ENCODE measurements around the gene VAV2.
A peak's percentile ranks its signal among the peaks of the same experiment; 100 is the strongest.
"Not testable (repeated sequence)": the region's sequence is repeated elsewhere in the genome, so short reads cannot be mapped to it uniquely, and the experiment has no call there.

VAV2 gene

GRCh38 chr9:133773889-133774655 lies 218.1 kb downstream of the VAV2 start:
- in situ Hi-C loops (cut with HindIII; ENCODE audit: low pct_unique_long_range_greater_than_20kb, low sequenced_read_pairs): no loop called here
- DNase-seq (ENCODE audit: low read depth in 1 of 2, low spot score in 1 of 2): no peak
- TF ChIP-seq JUND (IDR thresholded peaks at IDR 0.05; ENCODE audit: low read depth): no peak

- no peak for TF ChIP-seq JUND (IDR thresholded peaks at IDR 0.05; ENCODE audit: low read depth)
- DNase-seq (ENCODE audit: low read depth in 1 of 2, low spot score in 1 of 2): no peak
- in situ Hi-C loops (cut with HindIII; ENCODE audit: low pct_unique_long_range_greater_than_20kb, low sequenced_read_pairs): no loop called here
Measured at GRCh38 chr9:133772581-133772980, 219.5 kb downstream of the VAV2 start.

GRCh38 chr9:133771486-133772482 lies 220.3 kb downstream of the VAV2 start:
- no peak for TF ChIP-seq JUND (IDR thresholded peaks at IDR 0.05; ENCODE audit: low read depth)
- DNase-seq (ENCODE audit: low read depth in 1 of 2, low spot score in 1 of 2): no peak
- in situ Hi-C loops (cut with HindIII; ENCODE audit: low pct_unique_long_range_greater_than_20kb, low sequenced_read_pairs): no loop called here

GRCh38 chr9:133770076-133770777 lies 221.9 kb downstream of the VAV2 start:
- TF ChIP-seq JUND (IDR thresholded peaks at IDR 0.05; ENCODE audit: low read depth): no peak
- in situ Hi-C loops (cut with HindIII; ENCODE audit: low pct_unique_long_range_greater_than_20kb, low sequenced_read_pairs): no loop called here
- no peak for DNase-seq (ENCODE audit: low read depth in 1 of 2, low spot score in 1 of 2)

- DNase-seq (ENCODE audit: low read depth in 1 of 2, low spot score in 1 of 2): no peak
- in situ Hi-C loops (cut with HindIII; ENCODE audit: low pct_unique_long_range_greater_than_20kb, low sequenced_read_pairs): no loop called here
- no peak for TF ChIP-seq JUND (IDR thresholded peaks at IDR 0.05; ENCODE audit: low read depth)
Measured at GRCh38 chr9:133769511-133770075, 222.5 kb downstream of the VAV2 start.

GRCh38 chr9:133768859-133769510 lies 223.1 kb downstream of the VAV2 start:
- peak in 1 of 2 experiments; percentile 38 for DNase-seq (ENCODE audit: low read depth in 1 of 2, low spot score in 1 of 2)
- in situ Hi-C loops (cut with HindIII; ENCODE audit: low pct_unique_long_range_greater_than_20kb, low sequenced_read_pairs): no loop called here
- no peak for TF ChIP-seq JUND (IDR thresholded peaks at IDR 0.05; ENCODE audit: low read depth)

- in situ Hi-C loops (cut with HindIII; ENCODE audit: low pct_unique_long_range_greater_than_20kb, low sequenced_read_pairs): no loop called here
- no peak for DNase-seq (ENCODE audit: low read depth in 1 of 2, low spot score in 1 of 2)
- no peak for TF ChIP-seq JUND (IDR thresholded peaks at IDR 0.05; ENCODE audit: low read depth)
Measured at GRCh38 chr9:133768371-133768858, 223.7 kb downstream of the VAV2 start.

GRCh38 chr9:133767625-133768024 lies 224.5 kb downstream of the VAV2 start:
- no peak for DNase-seq (ENCODE audit: low read depth in 1 of 2, low spot score in 1 of 2)
- TF ChIP-seq JUND (IDR thresholded peaks at IDR 0.05; ENCODE audit: low read depth): no peak

GRCh38 chr9:133767008-133767407 lies 225.1 kb downstream of the VAV2 start:
- DNase-seq (ENCODE audit: low read depth in 1 of 2, low spot score in 1 of 2): no peak
- no peak for TF ChIP-seq JUND (IDR thresholded peaks at IDR 0.05; ENCODE audit: low read depth)
- in situ Hi-C loops (cut with HindIII; ENCODE audit: low pct_unique_long_range_greater_than_20kb, low sequenced_read_pairs): no loop called here

More at GRCh38 chr9:133767625-133768024, 224.5 kb downstream of the VAV2 start:
- in situ Hi-C loops (cut with HindIII; ENCODE audit: low pct_unique_long_range_greater_than_20kb, low sequenced_read_pairs): no loop called here

- in situ Hi-C loops (cut with HindIII; ENCODE audit: low pct_unique_long_range_greater_than_20kb, low sequenced_read_pairs); DNase-seq (ENCODE audit: low read depth in 1 of 2, low spot score in 1 of 2): not testable (repeated sequence)
Measured at GRCh38 chr9:133766234-133766633, 225.9 kb downstream of the VAV2 start.

- TF ChIP-seq JUND (IDR thresholded peaks at IDR 0.05; ENCODE audit: low read depth): no peak
- in situ Hi-C loops (cut with HindIII; ENCODE audit: low pct_unique_long_range_greater_than_20kb, low sequenced_read_pairs): no loop called here
- no peak for DNase-seq (ENCODE audit: low read depth in 1 of 2, low spot score in 1 of 2)
Measured at GRCh38 chr9:133763272-133764183, 228.6 kb downstream of the VAV2 start.
